Fibroblast of lung (primary cell): ENCODE data around the gene MYZAP. TPM values are rescaled to one million over a fixed set of nuclear protein-coding genes. Genes with fewer than 3 reads are reported as not detected.

Experiments used
- DNase-seq, 2 donors: peaks; one replicate each; pipeline versions ENCODE4 v3.0.0 to v3.0.0-alpha.2; 2010; ENCODE audit warnings: low read depth in 2 of 2
- H2AFZ ChIP-seq: 2 replicates; pipeline ENCODE4 v1.5.1; 2012; ENCODE audit warnings: low read length, control low read depth, inconsistent platforms
- H3K27ac ChIP-seq: 2 replicates; pipeline ENCODE4 v1.5.1; 2011; ENCODE audit warnings: low read length, control low read depth; ENCODE audit not compliant: insufficient read depth
- H3K27me3 ChIP-seq: 2 replicates; pipeline ENCODE4 v1.5.1; 2011; ENCODE audit warnings: mild to moderate bottlenecking, low read length; ENCODE audit not compliant: control insufficient read depth, insufficient read depth
- H3K36me3 ChIP-seq: 2 replicates; pipeline ENCODE4 v1.5.1; 2011; ENCODE audit warnings: low read length; ENCODE audit not compliant: control insufficient read depth, insufficient read depth
- H3K4me1 ChIP-seq: 2 replicates; pipeline ENCODE4 v1.5.1; 2011; ENCODE audit warnings: low read length; ENCODE audit not compliant: control insufficient read depth, insufficient read depth; ENCODE audit errors: extremely low read depth
- H3K4me2 ChIP-seq: 2 replicates; pipeline ENCODE4 v1.5.1; 2011; ENCODE audit warnings: low read length, control low read depth; ENCODE audit not compliant: insufficient read depth; ENCODE audit errors: extremely low read depth
- H3K4me3 ChIP-seq, 4 experiments: fragments of 200-600 bp in 1 of 4; sonication (generic) in 1 of 4; replicated peaks in 1 of 4; 2 replicates each; pipeline ENCODE4 v1.5.1; 2011 to 2016; ENCODE audit warnings: low read length in 4 of 4, low read depth in 3 of 4, mild to moderate bottlenecking in 3 of 4, control low read depth in 2 of 4, inconsistent platforms in 1 of 4, mixed read lengths in 1 of 4; ENCODE audit not compliant: insufficient read depth in 1 of 4; ENCODE audit errors: control extremely low read depth in 1 of 4
- H3K79me2 ChIP-seq: 2 replicates; pipeline ENCODE4 v1.5.1; 2012; ENCODE audit warnings: mild to moderate bottlenecking, low read length, inconsistent platforms; ENCODE audit not compliant: control insufficient read depth, insufficient read depth
- H3K9ac ChIP-seq: 2 replicates; pipeline ENCODE4 v1.5.1; 2011; ENCODE audit warnings: mild to moderate bottlenecking, low read length, control low read depth; ENCODE audit not compliant: insufficient read depth
- H3K9me3 ChIP-seq: 2 replicates; pipeline ENCODE4 v1.5.1; 2012; ENCODE audit warnings: low read depth, low read length; ENCODE audit not compliant: control insufficient read depth, insufficient read depth
- H4K20me1 ChIP-seq: 2 replicates; pipeline ENCODE4 v1.5.1; 2011; ENCODE audit warnings: low read length; ENCODE audit not compliant: control insufficient read depth, insufficient read depth; ENCODE audit errors: extremely low read depth
- CTCF ChIP-seq, 2 donors: IDR thresholded peaks in 1 of 2; conservative IDR thresholded peaks in 1 of 2; 1 replicate in 1 of 2; 2 replicates in 1 of 2; pipeline ENCODE4 v1.5.1; 2011 to 2012; ENCODE audit warnings: low read length in 2 of 2, control low read depth in 1 of 2, inconsistent platforms in 1 of 2, low read depth in 1 of 2, mild to moderate bottlenecking in 1 of 2
- EZH2 ChIP-seq: IDR thresholded peaks from 2 replicates; pipeline ENCODE4 v1.5.1; 2012; ENCODE audit warnings: low read length, control low read depth, mild to moderate bottlenecking; ENCODE audit errors: missing control alignments
- polyA plus RNA-seq, 2 donors: library from polyadenylated mRNA; depleted of rRNA in 1 of 2; stranded (reverse) in 1 of 2; unstranded in 1 of 2; fragments of >200 nt; gene quantifications; 2 replicates each; pipeline ENCODE4 v1.2.1, GENCODE V29; 2011 to 2012; ENCODE audit warnings: missing spikeins in 1 of 2
- total RNA-seq: library from RNA; depleted of rRNA; stranded (reverse); fragments of >200 nt; gene quantifications from 2 replicates; pipeline ENCODE4 v1.2.1, GENCODE V29; 2014

Gene MYZAP
- total and polyA plus RNA-seq, 2 donors (not counting 1 experiment from before 2014, with no cell fraction given): 0.17 TPM; not detected in 1

DNA sequence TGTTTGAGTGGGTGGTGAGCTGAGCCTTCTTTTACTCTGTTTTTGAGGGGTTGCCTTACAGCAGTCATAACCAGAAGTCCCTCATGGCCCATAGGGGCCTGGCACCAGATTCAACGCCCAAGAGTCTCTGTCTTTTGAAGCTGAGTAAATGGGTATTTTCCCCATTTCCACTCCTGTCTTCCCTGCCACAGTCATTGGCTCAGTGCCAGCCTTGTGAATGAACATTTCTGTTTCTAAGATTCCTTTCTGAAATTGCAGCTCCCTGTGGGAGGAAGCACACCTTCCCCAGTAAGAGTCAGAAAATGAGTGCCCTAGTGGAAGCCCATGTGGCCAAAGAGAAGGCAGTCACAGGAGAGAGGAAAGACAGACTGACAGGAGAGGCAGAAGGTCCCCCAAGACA, 71.1 kb downstream of the MYZAP start:
- Histone ChIP-seq H3K4me3 (no peak overlapping the region), H3K36me3 (no peaks in the 10 kb centered on the region), H3K4me1 (no peaks in the 10 kb centered on the region), H3K9me3 (no peaks in the 10 kb centered on the region), H4K20me1 (no peaks in the 10 kb centered on the region), H3K9ac (no peak overlapping the region), H3K27me3 (peaks cover 3% of the 10 kb centered on the region), H3K79me2 (no peaks in the 10 kb centered on the region), H3K4me2 (no peak overlapping the region), H2AFZ (no peak overlapping the region), H3K27ac (no peak overlapping the region)
- no peak for TF ChIP-seq CTCF (conservative IDR thresholded peaks at IDR 0.05 in 1 of 2, IDR thresholded peaks at IDR 0.05 in 1 of 2; ENCODE audit: low read depth in 1 of 2, low read length in 2 of 2)
- no peak for TF ChIP-seq EZH2
- DNase-seq: no peak

DNA sequence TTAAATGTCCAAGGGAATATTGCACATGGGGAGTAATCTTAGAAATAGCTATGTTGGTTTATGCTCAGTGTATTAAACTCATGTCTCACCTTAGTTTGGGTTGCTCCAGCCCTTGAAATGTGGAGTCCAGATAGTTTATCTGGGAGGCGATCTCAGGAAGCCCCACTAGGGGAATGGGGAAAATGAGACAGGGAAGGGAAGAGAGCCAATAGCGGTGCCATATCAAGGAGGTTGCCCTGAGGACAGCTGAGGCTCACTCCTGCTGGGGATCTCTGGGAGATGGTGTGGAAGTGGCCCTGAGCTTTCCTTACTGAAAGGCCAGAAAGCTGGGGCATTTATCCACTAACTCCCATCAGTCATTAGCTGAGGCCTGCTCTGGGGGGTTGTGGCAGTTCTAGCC, 71.6 kb downstream of the MYZAP start:
- Histone ChIP-seq H3K9ac (no peak overlapping the region), H3K27ac (no peak overlapping the region), H3K79me2 (no peaks in the 10 kb centered on the region), H3K36me3 (no peaks in the 10 kb centered on the region), H3K4me2 (no peak overlapping the region), H3K4me1 (no peaks in the 10 kb centered on the region), H4K20me1 (no peaks in the 10 kb centered on the region), H3K4me3 (no peak overlapping the region), H3K27me3 (peaks cover 3% of the 10 kb centered on the region), H2AFZ (no peak overlapping the region), H3K9me3 (no peaks in the 10 kb centered on the region)
- TF ChIP-seq EZH2: no peak
- no peak for TF ChIP-seq CTCF (conservative IDR thresholded peaks at IDR 0.05 in 1 of 2, IDR thresholded peaks at IDR 0.05 in 1 of 2; ENCODE audit: low read depth in 1 of 2, low read length in 2 of 2)
- DNase-seq: no peak

- no peak overlapping the region for H3K9ac ChIP-seq
- H3K27ac ChIP-seq: no peak overlapping the region
- no peak for DNase-seq
- no peak overlapping the region for H3K4me3 ChIP-seq
- TF ChIP-seq EZH2: no peak
- no peak for TF ChIP-seq CTCF (conservative IDR thresholded peaks at IDR 0.05 in 1 of 2, IDR thresholded peaks at IDR 0.05 in 1 of 2; ENCODE audit: low read depth in 1 of 2, low read length in 2 of 2)
- H3K36me3 ChIP-seq: no peaks in the 10 kb centered on the region
- no peak overlapping the region for H2AFZ ChIP-seq
- no peaks in the 10 kb centered on the region for H3K9me3 ChIP-seq
- no peaks in the 10 kb centered on the region for H4K20me1 ChIP-seq
- H3K4me2 ChIP-seq: no peak overlapping the region
- peaks cover 3% of the 10 kb centered on the region for H3K27me3 ChIP-seq
- H3K79me2 ChIP-seq: no peaks in the 10 kb centered on the region
- H3K4me1 ChIP-seq: no peaks in the 10 kb centered on the region
These were observed 73.5 kb downstream of the MYZAP start for GRCh38 chr15:57665194-57665593.
